ENCODE results near the gene USP5. TPM values are rescaled to one million over a fixed set of nuclear protein-coding genes. Genes with fewer than 3 reads are reported as not detected.
A peak's percentile ranks its signal among the peaks of the same experiment; 100 is the strongest.

USP5 gene
- polyA plus RNA-seq, 1 of the 3 experiments (the other 2 are of a cell fraction) = 97.2 TPM

GRCh38 chr12:6818645-6819044, 33.3 kb upstream of the USP5 start:
- no peak for DNase-seq
- Histone ChIP-seq H3K36me3 (replicated peaks in 1 of 2; ENCODE audit: control insufficient read depth in 1 of 2, insufficient read depth in 2 of 2, low read length in 1 of 2) (no peaks in the 10 kb centered on the region), H3K79me2 (ENCODE audit: insufficient read depth) (no peaks in the 10 kb centered on the region), H2AFZ (ENCODE audit: low read depth) (no peak overlapping the region), H3K9me2 (no peaks in the 10 kb centered on the region), H3K9ac (no peak overlapping the region), H3K27me3 (ENCODE audit: insufficient read depth) (no peaks in the 10 kb centered on the region), H3K4me2 (no peak overlapping the region), H3K9me3 (no peaks in the 10 kb centered on the region), H3F3A (replicated peaks; ENCODE audit: insufficient read depth) (no peaks in the 10 kb centered on the region), H4K20me1 (ENCODE audit: insufficient read depth) (no peaks in the 10 kb centered on the region), H3K4me1 (ENCODE audit: control insufficient read depth in 1 of 2, insufficient read depth in 2 of 2, low read depth in 1 of 2, low read length in 1 of 2) (peaks cover 11 to 72% of the 10 kb centered on the region in 2 experiments; a peak in 2 of 4 replicates), H3K27ac (ENCODE audit: low read depth in 2 of 2, low read length in 1 of 2) (no peak overlapping the region), H3K4me3 (ENCODE audit: low read depth in 2 of 2, low read length in 1 of 2) (no peak overlapping the region)
- CTCF ChIA-PET = interaction anchor here (1.1 to 8.3 kb wide), 5 partner anchors 10 to 65 kb away, joined by 3 to 74 read pairs (median 3); partner anchors contain the start of gene MLF2
- POLR2A ChIA-PET = interaction anchor here (0.6 kb wide), 1 partner anchor 52 kb away, joined by 3 read pairs; the partner anchor contains the start of gene PTMS
- WGBS (ENCODE audit: low lambda C conversion rate) = 98% methylated on average over 5 of the region's 5 CpGs
- TF ChIP-seq, protein P1, sequence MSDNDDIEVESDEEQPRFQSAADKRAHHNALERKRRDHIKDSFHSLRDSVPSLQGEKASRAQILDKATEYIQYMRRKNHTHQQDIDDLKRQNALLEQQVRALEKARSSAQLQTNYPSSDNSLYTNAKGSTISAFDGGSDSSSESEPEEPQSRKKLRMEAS (IDR thresholded peaks at IDR 0.05; ENCODE audit: low read depth) = no peak
- TF ChIP-seq TEAD4 (IDR thresholded peaks at IDR 0.05; ENCODE audit: borderline replicate concordance, insufficient read depth) (no peak), YY1 (IDR thresholded peaks at IDR 0.05; ENCODE audit: low read depth) (no peak), FOXM1 (IDR thresholded peaks at IDR 0.05; ENCODE audit: low read depth) (no peak), EP300 (IDR thresholded peaks at IDR 0.05; ENCODE audit: borderline replicate concordance in 1 of 2, low read depth in 1 of 2, low read length in 1 of 2) (no peak), PBX3 (IDR thresholded peaks at IDR 0.05) (no peak), NFIC (IDR thresholded peaks at IDR 0.05; ENCODE audit: borderline replicate concordance) (no peak)

- ChIA-PET CTCF (interaction anchor here (0.8 to 12.7 kb wide), 9 partner anchors 11 to 205 kb away, joined by 3 to 246 read pairs (median 6); partner anchors contain the start of genes MLF2 and SPSB2), POLR2A (interaction anchor here (1.0 to 2.1 kb wide), 2 partner anchors 33 to 130 kb away, joined by 3 to 9 read pairs; partner anchors contain the start of genes CDCA3, USP5 and ZNF384)
- Histone ChIP-seq H3K4me1 (ENCODE audit: control insufficient read depth in 1 of 2, insufficient read depth in 2 of 2, low read depth in 1 of 2, low read length in 1 of 2) (peaks cover 11 to 76% of the 10 kb centered on the region in 2 experiments; a peak in 2 of 4 replicates), H3K4me2 (no peak overlapping the region), H4K20me1 (ENCODE audit: insufficient read depth) (no peaks in the 10 kb centered on the region), H3K9me2 (no peaks in the 10 kb centered on the region), H2AFZ (ENCODE audit: low read depth) (no peak overlapping the region), H3K9ac (no peak overlapping the region), H3K27me3 (ENCODE audit: insufficient read depth) (no peaks in the 10 kb centered on the region), H3K9me3 (no peaks in the 10 kb centered on the region), H3K27ac (ENCODE audit: low read depth in 2 of 2, low read length in 1 of 2) (peak overlapping the region in 1 of 2 experiments; percentile 61; a peak in 1 of 4 replicates), H3K36me3 (replicated peaks in 1 of 2; ENCODE audit: control insufficient read depth in 1 of 2, insufficient read depth in 2 of 2, low read length in 1 of 2) (no peaks in the 10 kb centered on the region), H3K79me2 (ENCODE audit: insufficient read depth) (no peaks in the 10 kb centered on the region), H3F3A (replicated peaks; ENCODE audit: insufficient read depth) (no peaks in the 10 kb centered on the region), H3K4me3 (ENCODE audit: low read depth in 2 of 2, low read length in 1 of 2) (no peak overlapping the region)
- TF ChIP-seq FOSL2 (IDR thresholded peaks at IDR 0.05; ENCODE audit: borderline replicate concordance, low read depth) (no peak), REST (IDR thresholded peaks at IDR 0.05; ENCODE audit: low read depth, low read length) (no peak), PBX3 (IDR thresholded peaks at IDR 0.05) (no peak), NFIC (IDR thresholded peaks at IDR 0.05; ENCODE audit: borderline replicate concordance) (no peak), ELF1 (IDR thresholded peaks at IDR 0.05) (no peak), GATA2 (CRISPR knock-in tag; IDR thresholded peaks at IDR 0.05) (no peak), FOXM1 (IDR thresholded peaks at IDR 0.05; ENCODE audit: low read depth) (no peak), RXRA (IDR thresholded peaks at IDR 0.05; ENCODE audit: borderline replicate concordance, low read depth) (no peak), USF2 (IDR thresholded peaks at IDR 0.05; ENCODE audit: borderline replicate concordance, low read depth, low read length) (no peak), RAD21 (IDR thresholded peaks at IDR 0.05; ENCODE audit: low read length) (no peak), SMC3 (IDR thresholded peaks at IDR 0.05; ENCODE audit: low read depth, low read length) (no peak), GABPA (IDR thresholded peaks at IDR 0.05; ENCODE audit: low read depth) (no peak), NRF1 (IDR thresholded peaks at IDR 0.05; ENCODE audit: low read depth, low read length) (no peak)
- TF ChIP-seq, protein P1 (IDR thresholded peaks at IDR 0.05; ENCODE audit: low read depth) = no peak
- WGBS (ENCODE audit: low lambda C conversion rate) = 97% methylated on average over 7 of the region's 13 CpGs
- no peak for DNase-seq
Observed at GRCh38 chr12:6819106-6820030, 32.6 kb upstream of the USP5 start.
